ENCODE results near the gene LAMA4. TPM values are rescaled to one million over a fixed set of nuclear protein-coding genes. Genes with fewer than 3 reads are reported as not detected.

The LAMA4 gene
- total RNA-seq, 1 experiment from 2014 or later, result 58.3 TPM

GRCh38 chr6:112187736-112188135 is 66.6 kb downstream of the LAMA4 start:
- H3F3A ChIP-seq (ENCODE audit: insufficient read depth, low read depth), result peaks cover 16% of the 10 kb centered on the region
- DNase-seq, result peak in 1 of 2 experiments; percentile 28
- intact Hi-C loops (cut with micrococcal nuclease; ENCODE audit: unreplicated experiment), result loop anchor here (10.0 kb wide), 1 partner anchor 1747 kb away; no protein-coding TSS in a partner anchor
- no peaks in the 10 kb centered on the region for H3K9me2 ChIP-seq (ENCODE audit: insufficient read depth)
- H3K79me2 ChIP-seq (ENCODE audit: low read depth), result no peaks in the 10 kb centered on the region
- no peaks in the 10 kb centered on the region for H4K20me1 ChIP-seq (ENCODE audit: insufficient read depth)
- H3K27ac ChIP-seq, result no peak overlapping the region
- no peak for TF ChIP-seq EZH2 (IDR thresholded peaks at IDR 0.05; ENCODE audit: low read depth)
- no peak for TF ChIP-seq CTCF (conservative IDR thresholded peaks at IDR 0.05)
- H3K4me3 ChIP-seq, result no peak overlapping the region
- H3K4me1 ChIP-seq (replicated peaks; ENCODE audit: insufficient read depth), result no peaks in the 10 kb centered on the region
- BruUV-seq (replicated peaks), result no TSS peak
- H3K27me3 ChIP-seq (ENCODE audit: insufficient read depth, low read depth), result no peaks in the 10 kb centered on the region
- peaks cover 88% of the 10 kb centered on the region for H3K36me3 ChIP-seq (ENCODE audit: low read depth)
- no peak overlapping the region for H3K4me2 ChIP-seq
- ChIA-PET POLR2A (ENCODE audit: unreplicated experiment) (no interaction called here), CTCF (no interaction called here)
- no peaks in the 10 kb centered on the region for H3K9me3 ChIP-seq (ENCODE audit: insufficient read depth, low read depth)
- no peak overlapping the region for H2AFZ ChIP-seq

- intact Hi-C loops (cut with micrococcal nuclease; ENCODE audit: unreplicated experiment), result loop anchor here (10.0 kb wide), 1 partner anchor 1750 kb away; no protein-coding TSS in a partner anchor
- Histone ChIP-seq H3K9me2 (ENCODE audit: insufficient read depth) (no peaks in the 10 kb centered on the region), H3K79me2 (ENCODE audit: low read depth) (no peaks in the 10 kb centered on the region), H3K36me3 (ENCODE audit: low read depth) (peaks cover 86% of the 10 kb centered on the region), H3K4me3 (no peak overlapping the region), H3K27ac (no peak overlapping the region), H3K27me3 (ENCODE audit: insufficient read depth, low read depth) (no peaks in the 10 kb centered on the region), H2AFZ (no peak overlapping the region), H3K4me1 (replicated peaks; ENCODE audit: insufficient read depth) (peaks cover 14% of the 10 kb centered on the region), H3F3A (ENCODE audit: insufficient read depth, low read depth) (peaks cover 33% of the 10 kb centered on the region), H3K4me2 (no peak overlapping the region), H4K20me1 (ENCODE audit: insufficient read depth) (no peaks in the 10 kb centered on the region), H3K9me3 (ENCODE audit: insufficient read depth, low read depth) (no peaks in the 10 kb centered on the region)
- no peak for TF ChIP-seq CTCF (conservative IDR thresholded peaks at IDR 0.05)
- TF ChIP-seq EZH2 (IDR thresholded peaks at IDR 0.05; ENCODE audit: low read depth), result no peak
- ChIA-PET CTCF (interaction anchor here (0.6 kb wide), 1 partner anchor 71 kb away, joined by 3 read pairs; no protein-coding TSS in a partner anchor), POLR2A (ENCODE audit: unreplicated experiment) (interaction anchor here (0.6 kb wide), 1 partner anchor 10 kb away, joined by 4 read pairs; no protein-coding TSS in a partner anchor)
- BruUV-seq (replicated peaks), result no TSS peak
- no peak for DNase-seq
Observed at GRCh38 chr6:112184951-112185350, 69.4 kb downstream of the LAMA4 start.

GRCh38 chr6:112183271-112183671 is 71.1 kb downstream of the LAMA4 start:
- ChIA-PET POLR2A (ENCODE audit: unreplicated experiment) (interaction anchor here (0.6 kb wide), 1 partner anchor 38 kb away, joined by 3 read pairs; no protein-coding TSS in a partner anchor), CTCF (interaction anchor here (0.8 kb wide), 1 partner anchor 115 kb away, joined by 5 read pairs; no protein-coding TSS in a partner anchor)
- no peaks in the 10 kb centered on the region for H3K27me3 ChIP-seq (ENCODE audit: insufficient read depth, low read depth)
- H3K4me2 ChIP-seq, result no peak overlapping the region
- H3K4me1 ChIP-seq (replicated peaks; ENCODE audit: insufficient read depth), result peaks cover 14% of the 10 kb centered on the region
- TF ChIP-seq CTCF (conservative IDR thresholded peaks at IDR 0.05) (no peak), EZH2 (IDR thresholded peaks at IDR 0.05; ENCODE audit: low read depth) (no peak)
- no peak for DNase-seq
- intact Hi-C loops (cut with micrococcal nuclease; ENCODE audit: unreplicated experiment), result loop anchor here (10.0 kb wide), 1 partner anchor 1752 kb away; no protein-coding TSS in a partner anchor
- H3K9me3 ChIP-seq (ENCODE audit: insufficient read depth, low read depth), result no peaks in the 10 kb centered on the region
- no peaks in the 10 kb centered on the region for H3K9me2 ChIP-seq (ENCODE audit: insufficient read depth)
- BruUV-seq (replicated peaks), result no TSS peak
- no peak overlapping the region for H3K4me3 ChIP-seq
- peaks cover 27% of the 10 kb centered on the region for H3F3A ChIP-seq (ENCODE audit: insufficient read depth, low read depth)
- H2AFZ ChIP-seq, result no peak overlapping the region
- H3K79me2 ChIP-seq (ENCODE audit: low read depth), result no peaks in the 10 kb centered on the region
- peaks cover 86% of the 10 kb centered on the region for H3K36me3 ChIP-seq (ENCODE audit: low read depth)
- H4K20me1 ChIP-seq (ENCODE audit: insufficient read depth), result no peaks in the 10 kb centered on the region
- H3K27ac ChIP-seq, result no peak overlapping the region

All from PC-9 (cell line).